GM19455 (cell line): ENCODE results near the gene PDIA3.
"Not testable (repeated sequence)": the region's sequence is repeated elsewhere in the genome, so short reads cannot be mapped to it uniquely, and the experiment has no call there.

Experiments used
- ATAC-seq: cut with Tn5 transposase; IDR thresholded peaks from one replicate; pipeline ENCODE4 v1.9.1; 2021; ENCODE audit not compliant: unreplicated experiment

Gene PDIA3

GRCh38 chr15:43808960-43809678 is 62.9 kb downstream of the PDIA3 start:
- no peak for ATAC-seq

GRCh38 chr15:43815064-43815463 is 68.8 kb downstream of the PDIA3 start:
- ATAC-seq, result not testable (repeated sequence)

- ATAC-seq, result no peak
Observed at GRCh38 chr15:43821505-43821904, 75.3 kb downstream of the PDIA3 start.
